ENCODE data around the gene IGIP.

The IGIP gene

DNA sequence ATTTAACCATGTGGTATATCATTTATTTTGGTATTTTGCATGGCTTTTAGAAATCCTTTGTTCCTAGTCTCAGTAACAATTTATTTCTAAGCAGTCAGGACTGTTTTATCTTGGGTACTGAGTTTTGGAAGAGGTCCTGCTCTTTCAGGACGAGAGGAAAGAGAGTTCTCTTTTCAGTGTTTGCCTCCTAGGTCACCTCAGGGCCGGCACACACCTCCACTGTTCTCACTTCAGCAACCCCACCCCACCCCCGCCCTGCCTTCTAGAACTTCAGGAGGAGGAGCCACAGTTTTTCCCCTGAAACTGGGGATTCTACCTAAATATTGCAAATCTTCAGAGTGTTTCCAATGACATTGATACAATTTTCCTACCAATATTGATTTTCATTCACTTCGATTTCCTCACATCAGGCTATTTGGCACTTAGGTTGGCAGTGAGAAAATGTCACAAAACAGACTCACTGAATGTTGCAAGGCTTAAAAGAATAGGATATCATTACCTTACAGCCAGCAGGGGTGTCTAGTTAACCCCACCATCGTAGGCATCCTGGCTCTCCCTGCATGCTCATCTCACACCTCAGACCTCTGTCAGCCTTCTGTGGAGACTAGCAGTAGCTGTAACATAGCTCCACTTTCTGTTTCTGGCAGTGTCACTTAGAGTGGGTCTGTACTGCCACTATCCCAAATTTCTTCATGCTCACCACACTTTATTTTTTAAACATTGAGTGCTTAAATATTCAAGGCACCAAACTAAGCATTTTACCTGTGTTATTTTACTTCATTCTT, 5.4 kb downstream of the IGIP start:
- TF ChIP-seq TAF1 (IDR thresholded peaks at IDR 0.05; ENCODE audit: borderline replicate concordance, low read depth, low read length) (no peak), POLR2AphosphoS5 (IDR thresholded peaks at IDR 0.05; ENCODE audit: low read depth, low read length) (no peak), POLR2A (IDR thresholded peaks at IDR 0.05; ENCODE audit: low read depth, low read length) (no peak)
- no peak for DNase-seq (ENCODE audit: insufficient read length)
- peak; percentile 48 for FAIRE-seq

DNA sequence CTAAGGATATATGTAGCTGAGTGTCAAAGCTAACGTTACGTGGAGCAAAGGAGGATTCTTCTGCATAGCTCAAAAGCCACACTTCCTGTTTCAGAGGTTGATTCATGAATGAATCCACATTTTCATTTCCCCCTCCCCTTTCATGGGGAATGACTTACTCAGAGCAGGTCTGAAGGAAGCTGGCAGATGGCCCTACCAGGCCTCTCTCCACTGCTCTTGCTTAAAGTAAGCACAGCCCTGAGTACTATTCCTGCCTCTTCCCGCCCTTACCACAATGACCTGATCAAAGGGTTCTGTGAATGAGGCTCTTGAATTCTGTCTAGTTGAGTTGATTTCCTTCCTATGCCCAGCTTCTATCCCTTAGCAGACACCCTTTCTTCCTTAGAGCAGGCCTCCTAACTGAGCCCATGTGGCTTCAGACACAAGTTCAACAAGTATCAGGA, 6.3 kb downstream of the IGIP start:
- TF ChIP-seq TAF1 (IDR thresholded peaks at IDR 0.05; ENCODE audit: borderline replicate concordance, low read depth, low read length) = no peak
- TF ChIP-seq POLR2AphosphoS5 (IDR thresholded peaks at IDR 0.05; ENCODE audit: low read depth, low read length) = no peak
- TF ChIP-seq POLR2A (IDR thresholded peaks at IDR 0.05; ENCODE audit: low read depth, low read length) = no peak
- DNase-seq (ENCODE audit: insufficient read length) (no peak), FAIRE-seq (peak; percentile 70)

DNA sequence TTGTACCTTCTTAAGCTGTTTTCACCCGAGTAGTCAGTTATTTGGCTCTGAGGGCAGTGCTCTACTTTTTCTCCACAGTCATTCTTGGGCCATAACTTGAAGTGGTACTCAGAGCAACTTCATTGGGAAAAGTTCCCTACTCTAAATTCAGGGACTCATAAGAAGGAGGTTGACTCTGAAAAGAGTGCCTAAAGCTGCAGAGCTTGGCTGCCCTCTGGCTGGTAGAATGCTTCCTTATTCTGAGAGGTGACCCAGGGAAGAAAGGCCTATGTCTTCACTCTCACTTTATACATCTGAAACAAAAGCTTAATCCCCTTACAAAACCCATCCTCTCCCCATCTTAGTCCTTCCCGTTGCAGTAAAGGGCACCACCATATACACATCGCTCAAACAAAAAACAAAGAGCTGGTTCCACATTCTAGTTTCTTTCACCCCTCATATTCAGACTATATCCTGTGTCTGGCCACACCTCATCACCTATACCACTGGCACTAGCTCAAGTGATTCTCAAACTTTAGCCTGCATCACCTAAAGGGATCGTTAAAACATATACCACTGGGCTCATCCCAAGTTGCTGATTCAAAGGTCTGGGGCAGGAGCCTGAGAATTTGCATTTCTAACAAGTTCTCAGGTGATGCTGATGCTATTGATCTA, 7.9 kb downstream of the IGIP start:
- TF ChIP-seq TAF1 (IDR thresholded peaks at IDR 0.05; ENCODE audit: borderline replicate concordance, low read depth, low read length) (no peak), POLR2A (IDR thresholded peaks at IDR 0.05; ENCODE audit: low read depth, low read length) (no peak), POLR2AphosphoS5 (IDR thresholded peaks at IDR 0.05; ENCODE audit: low read depth, low read length) (no peak)
- no peak for FAIRE-seq
- no peak for DNase-seq (ENCODE audit: insufficient read length)

DNA sequence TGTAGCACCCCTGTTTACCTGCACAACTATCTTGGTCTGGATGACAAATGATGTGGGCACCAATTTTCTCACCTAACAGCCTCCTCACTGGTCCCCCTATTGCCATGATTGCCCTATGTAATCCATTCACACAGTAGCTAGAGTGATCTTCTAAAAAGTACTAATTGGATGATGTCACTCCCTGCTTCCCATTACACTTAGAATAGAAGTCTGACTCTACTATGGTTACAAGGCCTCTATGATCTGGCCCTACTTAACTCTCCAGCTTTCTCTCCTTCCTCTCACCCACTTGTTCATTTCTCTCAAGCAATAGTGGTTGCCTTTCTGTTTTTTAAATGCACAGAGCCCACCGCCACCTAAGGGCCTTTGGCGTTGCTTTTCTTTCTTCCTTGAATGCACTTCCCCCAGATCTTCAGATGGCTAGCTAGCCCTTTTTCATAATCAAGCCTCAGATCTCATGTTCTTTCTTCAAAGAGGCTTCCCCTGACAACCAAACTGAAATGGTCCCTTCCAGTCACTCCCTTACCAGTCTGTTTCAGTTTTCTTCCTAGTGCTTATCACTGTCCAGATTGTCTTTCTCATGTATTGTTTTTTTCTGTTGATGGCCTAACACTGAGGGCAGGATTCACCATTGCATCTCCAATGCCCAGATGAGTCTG, 8.7 kb downstream of the IGIP start:
- no peak for TF ChIP-seq POLR2AphosphoS5 (IDR thresholded peaks at IDR 0.05; ENCODE audit: low read depth, low read length)
- TF ChIP-seq POLR2A (IDR thresholded peaks at IDR 0.05; ENCODE audit: low read depth, low read length) = no peak
- TF ChIP-seq TAF1 (IDR thresholded peaks at IDR 0.05; ENCODE audit: borderline replicate concordance, low read depth, low read length) = no peak
- peak; percentile 17 for FAIRE-seq
- no peak for DNase-seq (ENCODE audit: insufficient read length)

DNA sequence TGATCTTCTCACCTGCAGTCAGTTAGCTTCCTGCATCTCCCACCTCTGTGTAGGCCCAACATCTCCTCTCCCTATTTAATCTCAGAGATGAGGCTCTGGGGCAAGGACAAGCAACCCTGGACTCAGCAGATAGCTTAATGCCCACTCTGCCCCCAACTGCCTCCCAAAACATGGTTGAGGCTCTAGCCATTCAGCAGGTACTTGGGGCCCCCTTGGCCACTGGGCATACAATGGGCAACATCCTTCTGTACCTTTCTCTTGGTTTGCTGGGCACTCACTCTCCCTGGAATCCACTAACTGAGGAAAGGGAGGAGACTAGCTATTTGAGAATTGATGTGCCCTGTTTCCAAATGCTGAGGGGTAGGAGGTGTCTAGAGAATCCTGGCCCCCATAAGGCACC, 9.4 kb downstream of the IGIP start:
- FAIRE-seq (no peak), DNase-seq (ENCODE audit: insufficient read length) (no peak)
- TF ChIP-seq POLR2AphosphoS5 (IDR thresholded peaks at IDR 0.05; ENCODE audit: low read depth, low read length) (no peak), POLR2A (IDR thresholded peaks at IDR 0.05; ENCODE audit: low read depth, low read length) (no peak), TAF1 (IDR thresholded peaks at IDR 0.05; ENCODE audit: borderline replicate concordance, low read depth, low read length) (no peak)

DNA sequence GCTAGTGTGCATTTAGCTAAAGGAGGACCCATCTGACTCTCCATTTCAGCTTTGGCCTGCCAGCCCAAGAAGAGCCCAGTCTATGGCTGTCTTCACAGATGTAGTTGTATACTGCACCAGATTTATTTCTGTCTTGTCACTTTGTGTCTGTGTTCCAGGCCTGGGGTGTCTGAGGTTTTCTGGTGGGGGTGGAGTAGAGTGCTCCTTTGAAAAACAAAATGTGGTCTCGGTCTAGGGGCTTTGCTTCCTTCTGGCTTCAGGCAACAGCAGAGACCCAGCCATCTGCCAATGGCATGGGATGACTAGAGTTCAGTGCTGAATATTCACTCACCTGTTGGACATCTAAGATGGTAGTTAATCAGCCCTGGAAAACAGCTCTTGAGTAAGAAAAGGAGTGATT, 10.9 kb downstream of the IGIP start:
- no peak for FAIRE-seq
- DNase-seq (ENCODE audit: insufficient read length) = no peak
- no peak for TF ChIP-seq POLR2A (IDR thresholded peaks at IDR 0.05; ENCODE audit: low read depth, low read length)
- TF ChIP-seq TAF1 (IDR thresholded peaks at IDR 0.05; ENCODE audit: borderline replicate concordance, low read depth, low read length) = no peak
- no peak for TF ChIP-seq POLR2AphosphoS5 (IDR thresholded peaks at IDR 0.05; ENCODE audit: low read depth, low read length)

DNA sequence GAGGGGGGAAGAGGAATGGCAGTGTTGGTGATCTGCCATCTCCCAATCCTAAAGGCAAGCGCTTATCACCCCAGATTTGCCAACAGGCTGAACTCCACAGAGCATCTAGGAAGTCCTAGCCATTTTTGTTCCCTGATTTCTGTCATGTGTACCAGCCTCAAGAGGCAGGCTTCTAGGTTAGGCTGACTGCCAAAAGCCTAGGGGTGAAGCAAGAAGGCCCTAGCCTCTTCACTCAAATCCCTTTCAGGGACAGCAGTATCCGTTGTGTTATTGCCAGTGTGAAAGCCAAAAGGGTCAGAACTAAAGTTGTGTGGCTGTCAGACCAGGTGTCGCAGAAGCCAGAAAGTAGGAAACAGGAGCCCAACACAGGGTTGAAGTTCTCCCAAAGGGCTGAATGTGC, 14.7 kb downstream of the IGIP start:
- DNase-seq (ENCODE audit: insufficient read length) (no peak), FAIRE-seq (no peak)
- TF ChIP-seq POLR2AphosphoS5 (IDR thresholded peaks at IDR 0.05; ENCODE audit: low read depth, low read length) = no peak
- TF ChIP-seq POLR2A (IDR thresholded peaks at IDR 0.05; ENCODE audit: low read depth, low read length) = no peak
- TF ChIP-seq TAF1 (IDR thresholded peaks at IDR 0.05; ENCODE audit: borderline replicate concordance, low read depth, low read length) = no peak

DNA sequence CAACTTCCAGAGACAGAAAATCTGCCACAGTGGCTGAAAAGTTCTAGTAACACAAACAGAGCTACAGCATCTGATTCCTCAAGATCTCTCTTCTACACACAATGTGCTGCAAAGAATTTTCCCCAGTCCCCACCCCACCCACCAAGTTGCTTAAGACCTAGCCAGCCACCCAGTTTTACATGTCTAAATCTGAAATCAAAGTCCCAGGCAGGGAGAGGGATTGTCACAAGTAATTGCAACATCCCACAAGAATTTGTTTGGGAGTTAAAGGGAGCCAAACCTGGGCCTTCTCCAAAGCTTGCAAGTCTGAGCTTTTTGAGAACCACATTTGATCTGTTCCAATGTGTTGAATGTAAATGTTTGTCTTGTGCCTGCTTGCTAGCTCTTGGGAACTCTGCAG, 15.5 kb downstream of the IGIP start:
- FAIRE-seq = no peak
- DNase-seq (ENCODE audit: insufficient read length) = no peak
- TF ChIP-seq POLR2AphosphoS5 (IDR thresholded peaks at IDR 0.05; ENCODE audit: low read depth, low read length) (no peak), POLR2A (IDR thresholded peaks at IDR 0.05; ENCODE audit: low read depth, low read length) (no peak), TAF1 (IDR thresholded peaks at IDR 0.05; ENCODE audit: borderline replicate concordance, low read depth, low read length) (no peak)

DNA sequence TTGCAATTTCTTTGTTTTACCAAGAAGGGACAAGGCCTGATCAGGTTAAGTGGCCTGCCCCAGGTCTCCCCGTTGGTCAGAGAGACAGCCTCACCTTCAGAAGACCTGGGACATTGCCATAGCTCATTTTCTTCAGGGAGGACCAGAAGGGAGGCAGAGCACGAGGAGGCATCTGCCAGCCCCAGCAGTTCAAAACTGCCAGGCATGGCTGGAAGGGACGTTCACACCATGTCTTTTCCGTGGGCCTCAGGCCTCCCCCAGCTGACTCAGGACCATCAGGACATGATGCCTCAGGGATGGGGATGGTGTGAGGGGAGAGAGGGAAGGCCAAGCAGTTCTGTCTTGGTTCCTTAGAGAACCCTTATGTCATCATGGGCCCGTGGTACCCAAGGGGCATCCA, 16.5 kb downstream of the IGIP start:
- no peak for DNase-seq (ENCODE audit: insufficient read length)
- FAIRE-seq = no peak
- TF ChIP-seq TAF1 (IDR thresholded peaks at IDR 0.05; ENCODE audit: borderline replicate concordance, low read depth, low read length) (no peak), POLR2A (IDR thresholded peaks at IDR 0.05; ENCODE audit: low read depth, low read length) (no peak), POLR2AphosphoS5 (IDR thresholded peaks at IDR 0.05; ENCODE audit: low read depth, low read length) (no peak)

DNA sequence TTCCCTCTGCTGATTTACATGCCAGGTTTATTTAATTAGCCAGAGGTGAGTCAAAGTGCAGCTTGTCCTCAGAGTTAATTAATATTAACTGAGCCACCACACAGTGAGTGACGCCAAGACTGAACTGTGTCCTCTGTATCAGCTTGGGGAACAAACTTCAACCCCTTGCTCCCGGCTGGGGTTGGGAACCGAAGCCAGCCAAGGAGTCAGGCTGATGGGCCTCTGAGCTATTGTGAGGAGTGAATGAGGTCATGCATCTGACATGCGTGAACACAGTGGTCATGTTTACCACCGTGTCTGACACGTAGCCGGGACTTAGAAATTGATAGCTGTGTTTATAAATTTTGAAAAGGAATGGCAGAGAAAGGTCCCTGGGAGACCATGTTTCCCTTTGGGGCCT, 17.1 kb downstream of the IGIP start:
- FAIRE-seq (no peak), DNase-seq (ENCODE audit: insufficient read length) (no peak)
- TF ChIP-seq POLR2A (IDR thresholded peaks at IDR 0.05; ENCODE audit: low read depth, low read length) (no peak), POLR2AphosphoS5 (IDR thresholded peaks at IDR 0.05; ENCODE audit: low read depth, low read length) (no peak), TAF1 (IDR thresholded peaks at IDR 0.05; ENCODE audit: borderline replicate concordance, low read depth, low read length) (no peak)

DNA sequence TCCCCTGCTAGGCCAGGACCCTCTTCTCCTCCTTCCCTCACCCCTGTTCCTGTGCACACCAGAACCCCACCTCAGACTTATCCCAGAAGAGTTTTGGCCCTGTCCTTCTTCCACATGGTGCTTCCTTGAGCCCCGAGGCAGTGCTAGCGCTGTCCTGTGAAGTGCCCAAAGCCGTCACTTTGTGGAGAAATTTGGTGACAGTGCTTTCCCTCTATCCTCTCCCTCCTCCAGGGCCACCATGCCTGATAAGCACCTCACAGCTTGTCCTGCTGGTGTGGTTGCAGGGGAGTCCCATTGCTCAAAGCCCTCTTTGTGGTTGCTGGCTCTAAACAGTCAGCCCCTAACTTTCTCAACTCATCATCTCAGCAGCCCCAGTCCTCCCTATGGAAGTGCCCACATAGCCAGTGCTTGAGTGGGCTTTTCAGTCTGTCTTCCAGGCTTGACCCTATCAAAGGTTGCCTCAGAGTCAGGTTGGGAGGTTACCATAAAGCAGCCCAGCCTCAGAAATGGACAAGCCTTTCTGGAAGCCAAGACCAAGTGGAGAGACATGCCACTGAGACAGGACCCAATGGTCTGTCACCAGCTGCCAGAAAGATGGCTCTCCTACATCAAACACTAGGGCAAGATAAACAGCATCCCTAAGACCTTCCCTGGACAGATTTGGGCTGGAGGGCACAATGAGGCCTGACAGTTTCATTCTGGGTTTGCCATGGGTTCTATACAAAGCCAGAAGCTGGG, 18.0 kb downstream of the IGIP start:
- FAIRE-seq = no peak
- no peak for DNase-seq (ENCODE audit: insufficient read length)
- TF ChIP-seq POLR2AphosphoS5 (IDR thresholded peaks at IDR 0.05; ENCODE audit: low read depth, low read length) (no peak), POLR2A (IDR thresholded peaks at IDR 0.05; ENCODE audit: low read depth, low read length) (no peak), TAF1 (IDR thresholded peaks at IDR 0.05; ENCODE audit: borderline replicate concordance, low read depth, low read length) (no peak)

Data from GM12892 (cell line).